GM10266 (cell line): ENCODE measurements around the gene PLG.
"Not testable (repeated sequence)": the region's sequence is repeated elsewhere in the genome, so short reads cannot be mapped to it uniquely, and the experiment has no call there.

Source experiments
- DNase-seq: peaks from one replicate; pipeline ENCODE4 v3.0.0; 2012; ENCODE audit errors: extremely low spot score
- CTCF ChIP-seq: IDR thresholded peaks from 2 replicates; pipeline ENCODE4 v1.5.1; 2012; ENCODE audit warnings: mild to moderate bottlenecking, low read depth; ENCODE audit not compliant: control insufficient read depth, insufficient read depth; ENCODE audit errors: missing control alignments

Gene PLG

GRCh38 chr6:160768101-160768500, 66.1 kb downstream of the PLG start:
- DNase-seq, result no peak
- TF ChIP-seq CTCF, result no peak

GRCh38 chr6:160774399-160774798, 72.4 kb downstream of the PLG start:
- no peak for TF ChIP-seq CTCF
- DNase-seq, result no peak

GRCh38 chr6:160775792-160776580, 73.9 kb downstream of the PLG start:
- DNase-seq, result no peak
- TF ChIP-seq CTCF, result no peak

- not testable (repeated sequence) for DNase-seq
These were observed 77.1 kb downstream of the PLG start for GRCh38 chr6:160779095-160779494.

GRCh38 chr6:160780656-160781055, 78.6 kb downstream of the PLG start:
- not testable (repeated sequence) for DNase-seq

- TF ChIP-seq CTCF, result no peak
- DNase-seq, result no peak
These were observed 79.3 kb downstream of the PLG start for GRCh38 chr6:160781298-160781697.

GRCh38 chr6:160782228-160782627, 80.2 kb downstream of the PLG start:
- no peak for TF ChIP-seq CTCF
- no peak for DNase-seq

- TF ChIP-seq CTCF, result no peak
- DNase-seq, result no peak
These were observed 81.7 kb downstream of the PLG start for GRCh38 chr6:160783741-160784140.

- not testable (repeated sequence) for DNase-seq
These were observed 86.1 kb downstream of the PLG start for GRCh38 chr6:160788126-160788525.
